Lower leg skin (tissue), 3 donors: Measurements from ENCODE around the gene SEZ6.

Experiments used
- POLR2A ChIP-seq, 2 donors: fragments of 450-650 bp; IDR thresholded peaks; one replicate each; pipeline ENCODE4 v1.6.1; 2016 to 2017; ENCODE audit warnings: antibody characterized with exemption in 2 of 2, mild to moderate bottlenecking in 1 of 2, moderate library complexity in 1 of 2
- TF ChIP-seq, protein P1 (sequence below), 3 donors: fragments of 450-650 bp; IDR thresholded peaks; one replicate each; pipeline ENCODE4 v1.5.1; 2016; ENCODE audit warnings: antibody characterized with exemption in 3 of 3, mild to moderate bottlenecking in 3 of 3, moderate library complexity in 2 of 3

DNA sequence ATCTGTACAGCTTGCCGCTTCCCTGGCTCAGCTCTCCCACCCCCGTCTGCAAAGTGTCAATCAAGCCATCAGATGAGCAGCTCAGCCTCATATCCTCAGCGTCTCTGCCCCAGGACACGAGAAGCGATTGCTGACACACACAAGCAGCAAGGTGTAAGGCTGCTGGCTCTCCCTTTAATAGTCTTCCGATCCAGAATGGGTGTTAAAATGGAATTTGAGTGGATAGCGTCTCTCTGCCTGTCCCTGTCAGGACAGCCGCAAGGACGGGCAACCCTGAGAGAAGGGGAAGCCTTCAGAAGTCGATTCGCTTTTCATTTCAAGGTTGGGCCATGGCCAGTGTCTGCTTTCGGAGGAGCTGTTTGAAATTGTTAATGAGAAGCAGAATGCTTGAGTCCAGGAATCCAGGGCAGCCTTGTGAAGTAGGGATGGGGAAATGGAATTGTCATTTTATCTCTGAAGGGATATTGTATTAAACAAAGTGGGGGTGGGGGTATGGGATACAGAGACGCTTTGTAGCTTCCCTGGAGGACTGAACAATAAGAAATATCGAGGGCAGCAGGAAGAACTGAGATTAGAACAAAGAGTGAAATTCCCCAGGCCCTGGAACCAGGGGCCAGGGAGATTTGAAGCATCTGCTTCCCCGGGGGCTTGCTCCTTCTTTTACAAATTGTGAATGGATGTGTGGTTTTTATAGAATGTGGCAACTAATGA is 32.4 kb upstream of the SEZ6 start:
- TF ChIP-seq, protein P1, sequence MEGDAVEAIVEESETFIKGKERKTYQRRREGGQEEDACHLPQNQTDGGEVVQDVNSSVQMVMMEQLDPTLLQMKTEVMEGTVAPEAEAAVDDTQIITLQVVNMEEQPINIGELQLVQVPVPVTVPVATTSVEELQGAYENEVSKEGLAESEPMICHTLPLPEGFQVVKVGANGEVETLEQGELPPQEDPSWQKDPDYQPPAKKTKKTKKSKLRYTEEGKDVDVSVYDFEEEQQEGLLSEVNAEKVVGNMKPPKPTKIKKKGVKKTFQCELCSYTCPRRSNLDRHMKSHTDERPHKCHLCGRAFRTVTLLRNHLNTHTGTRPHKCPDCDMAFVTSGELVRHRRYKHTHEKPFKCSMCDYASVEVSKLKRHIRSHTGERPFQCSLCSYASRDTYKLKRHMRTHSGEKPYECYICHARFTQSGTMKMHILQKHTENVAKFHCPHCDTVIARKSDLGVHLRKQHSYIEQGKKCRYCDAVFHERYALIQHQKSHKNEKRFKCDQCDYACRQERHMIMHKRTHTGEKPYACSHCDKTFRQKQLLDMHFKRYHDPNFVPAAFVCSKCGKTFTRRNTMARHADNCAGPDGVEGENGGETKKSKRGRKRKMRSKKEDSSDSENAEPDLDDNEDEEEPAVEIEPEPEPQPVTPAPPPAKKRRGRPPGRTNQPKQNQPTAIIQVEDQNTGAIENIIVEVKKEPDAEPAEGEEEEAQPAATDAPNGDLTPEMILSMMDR (IDR thresholded peaks at IDR 0.05): no peak
- no peak for TF ChIP-seq POLR2A (IDR thresholded peaks at IDR 0.05)
